ENCODE results near the gene HIGD1B. TPM values are rescaled to one million over a fixed set of nuclear protein-coding genes. Genes with fewer than 3 reads are reported as not detected.

The HIGD1B gene
- total RNA-seq = not detected in 2 replicates

DNA sequence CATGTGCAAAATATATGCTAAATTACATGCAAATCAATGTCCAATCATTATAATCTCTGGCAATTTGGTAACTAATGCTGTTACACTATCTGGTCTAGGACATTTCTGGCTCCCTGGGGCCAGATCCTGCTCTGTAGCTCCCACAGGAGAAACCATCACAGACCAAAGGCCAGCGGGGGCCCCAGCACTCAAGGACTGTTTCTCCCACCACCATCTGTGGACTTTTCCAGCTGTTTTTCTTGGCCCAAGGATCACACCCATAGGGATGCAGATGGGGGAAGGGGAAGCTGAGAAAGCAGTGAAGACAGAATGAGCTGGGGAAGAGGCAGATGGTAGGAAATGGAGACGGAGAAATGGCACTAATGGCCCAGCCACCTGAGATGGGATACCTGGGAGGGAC is at the start of gene HIGD1B:
HIGD1B (plus strand) TSS at position 298 of the 400 bp plus-strand sequence. CDS start 270 bp downstream, outside the sequence.
- no peak for DNase-seq (ENCODE audit: low read depth)
- H3K4me3 ChIP-seq (ENCODE audit: low read depth, low read length) = no peak within 1 kb of the TSS

DNA sequence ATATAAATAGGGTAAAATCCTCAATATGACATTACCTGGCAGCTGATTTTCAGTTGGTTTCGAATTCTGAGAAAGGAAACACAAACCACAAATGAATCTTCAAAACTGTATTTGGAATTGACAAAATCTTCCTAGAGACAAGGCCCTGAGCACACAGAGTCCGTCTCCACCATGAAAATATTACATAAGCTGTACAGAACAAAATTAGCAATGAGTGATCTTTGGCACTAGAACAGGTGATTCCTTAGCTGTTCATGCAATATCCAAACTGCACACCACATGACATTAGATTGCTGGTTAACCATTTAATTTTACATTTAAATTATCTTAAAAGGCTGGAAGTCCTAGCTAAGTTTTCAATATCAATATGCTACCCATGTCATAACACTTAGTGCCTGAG is 49.3 kb upstream of the HIGD1B start:
- TF ChIP-seq CTCF (IDR thresholded peaks at IDR 0.05; ENCODE audit: insufficient read depth, low read depth, low read length) = no peak
- no peak overlapping the region for H3K4me3 ChIP-seq (ENCODE audit: low read depth, low read length)
- no peak for DNase-seq (ENCODE audit: low read depth)

More for the DNA sequence above, at the start of gene HIGD1B:
- no peak for TF ChIP-seq CTCF (IDR thresholded peaks at IDR 0.05; ENCODE audit: insufficient read depth, low read depth, low read length)

GRCh38 chr17:44801880-44802279 is 45.8 kb upstream of the HIGD1B start:
- TF ChIP-seq CTCF (IDR thresholded peaks at IDR 0.05; ENCODE audit: insufficient read depth, low read depth, low read length) = no peak
- DNase-seq (ENCODE audit: low read depth) = no peak
- no peak overlapping the region for H3K4me3 ChIP-seq (ENCODE audit: low read depth, low read length)

DNA sequence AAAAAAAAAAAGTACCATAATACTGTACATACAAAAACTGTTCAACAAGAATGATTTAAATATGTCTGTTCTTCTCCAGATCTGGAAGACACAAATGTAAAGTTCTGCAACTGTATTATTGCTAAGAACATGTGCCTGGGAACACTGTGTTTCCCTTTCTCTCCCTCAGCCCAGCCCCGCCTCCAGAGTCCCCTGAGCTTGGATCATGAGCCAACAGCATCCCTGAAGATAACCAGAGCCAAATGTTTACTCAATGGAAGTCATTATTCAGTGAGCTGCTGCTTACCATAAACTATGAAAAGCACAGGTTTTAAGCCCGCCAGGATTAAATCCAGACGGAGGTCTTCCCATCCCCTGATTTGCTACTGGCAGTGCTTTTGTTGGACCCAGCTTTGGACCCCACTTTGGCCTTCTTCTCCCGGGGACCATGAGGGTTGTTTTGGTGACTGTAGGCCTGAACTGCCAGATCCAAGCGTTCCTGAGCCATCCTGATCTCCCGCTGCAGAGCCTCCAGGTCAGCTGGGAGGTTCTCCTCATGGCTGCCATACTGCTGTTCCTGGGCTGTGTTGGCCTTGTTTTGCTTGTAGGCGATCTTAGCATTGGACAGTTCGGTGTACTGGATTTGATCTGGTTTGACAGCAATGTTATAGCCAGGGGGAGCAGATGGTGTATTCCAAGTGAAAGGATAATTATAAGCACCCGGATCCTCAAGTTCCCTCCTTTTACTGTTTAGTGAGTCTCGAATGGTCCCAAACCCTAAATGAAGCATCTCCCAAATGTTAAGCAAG is 43.2 kb upstream of the HIGD1B start:
- peak; percentile 91 for DNase-seq (ENCODE audit: low read depth)
- TF ChIP-seq CTCF (IDR thresholded peaks at IDR 0.05; ENCODE audit: insufficient read depth, low read depth, low read length) = no peak
- no peak overlapping the region for H3K4me3 ChIP-seq (ENCODE audit: low read depth, low read length)

DNA sequence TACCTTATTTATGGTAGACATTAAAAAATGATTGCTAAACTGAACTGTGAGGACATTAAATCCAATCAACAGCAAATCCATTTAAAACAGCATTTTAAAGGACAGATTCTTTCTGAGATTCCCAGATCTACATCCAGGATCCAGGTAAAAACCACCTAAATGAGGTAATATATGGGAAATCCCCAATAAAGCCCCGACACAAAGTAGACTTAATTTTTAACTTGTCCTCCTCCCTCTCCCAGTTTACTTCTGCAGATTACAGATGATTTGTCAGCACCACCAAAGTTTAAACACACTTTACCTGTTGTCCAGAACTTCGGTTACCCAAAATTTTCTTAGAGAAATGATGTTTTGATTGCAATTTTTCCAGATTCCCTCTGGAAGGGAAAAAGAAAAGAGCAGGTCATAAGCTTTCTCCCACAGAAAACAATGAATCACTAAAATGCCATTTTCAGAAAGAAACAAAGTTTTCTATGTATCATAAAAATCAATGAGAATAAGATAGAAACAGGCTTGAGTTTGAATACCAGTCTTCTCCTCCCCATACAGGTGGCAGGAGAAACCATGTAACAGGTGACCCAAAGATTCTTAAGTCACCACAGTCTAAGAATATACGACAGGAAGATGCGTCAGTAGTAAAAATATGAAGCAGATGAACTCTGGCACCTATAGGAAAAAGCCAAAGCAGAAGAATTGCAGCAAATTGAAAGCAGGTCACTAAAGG is 40.4 kb upstream of the HIGD1B start:
- H3K4me3 ChIP-seq (ENCODE audit: low read depth, low read length) = no peak overlapping the region
- TF ChIP-seq CTCF (IDR thresholded peaks at IDR 0.05; ENCODE audit: insufficient read depth, low read depth, low read length) = no peak
- DNase-seq (ENCODE audit: low read depth) = no peak

DNA sequence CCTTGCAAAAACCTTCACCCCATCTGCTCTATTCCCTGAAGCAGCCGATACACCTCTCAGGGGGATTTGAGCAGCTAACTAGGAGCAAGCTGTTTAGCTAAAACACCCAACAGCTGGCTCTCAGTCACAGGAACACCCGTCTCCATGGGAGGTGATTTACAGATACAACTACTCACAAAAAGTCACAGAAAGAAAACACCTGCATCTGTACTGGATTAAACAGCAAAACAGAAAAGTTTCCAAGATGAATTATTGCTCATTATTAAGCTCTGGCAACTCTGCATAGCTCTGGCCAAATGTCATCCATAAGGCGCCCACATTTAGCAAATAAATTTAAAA is 39.9 kb upstream of the HIGD1B start:
- peak; percentile 60 for DNase-seq (ENCODE audit: low read depth)
- H3K4me3 ChIP-seq (ENCODE audit: low read depth, low read length) = no peak overlapping the region
- TF ChIP-seq CTCF (IDR thresholded peaks at IDR 0.05; ENCODE audit: insufficient read depth, low read depth, low read length) = no peak
